Suppressor macrophage (primary cell): ENCODE results near the gene UCP2.
A peak's percentile ranks its signal among the peaks of the same experiment; 100 is the strongest.
"Not testable (repeated sequence)": the region's sequence is repeated elsewhere in the genome, so short reads cannot be mapped to it uniquely, and the experiment has no call there.

Experiments used
- DNase-seq, 4 experiments: peaks; one replicate each; pipeline ENCODE4 v3.0.0-alpha.2; 2020 to 2022

UCP2 gene

DNA sequence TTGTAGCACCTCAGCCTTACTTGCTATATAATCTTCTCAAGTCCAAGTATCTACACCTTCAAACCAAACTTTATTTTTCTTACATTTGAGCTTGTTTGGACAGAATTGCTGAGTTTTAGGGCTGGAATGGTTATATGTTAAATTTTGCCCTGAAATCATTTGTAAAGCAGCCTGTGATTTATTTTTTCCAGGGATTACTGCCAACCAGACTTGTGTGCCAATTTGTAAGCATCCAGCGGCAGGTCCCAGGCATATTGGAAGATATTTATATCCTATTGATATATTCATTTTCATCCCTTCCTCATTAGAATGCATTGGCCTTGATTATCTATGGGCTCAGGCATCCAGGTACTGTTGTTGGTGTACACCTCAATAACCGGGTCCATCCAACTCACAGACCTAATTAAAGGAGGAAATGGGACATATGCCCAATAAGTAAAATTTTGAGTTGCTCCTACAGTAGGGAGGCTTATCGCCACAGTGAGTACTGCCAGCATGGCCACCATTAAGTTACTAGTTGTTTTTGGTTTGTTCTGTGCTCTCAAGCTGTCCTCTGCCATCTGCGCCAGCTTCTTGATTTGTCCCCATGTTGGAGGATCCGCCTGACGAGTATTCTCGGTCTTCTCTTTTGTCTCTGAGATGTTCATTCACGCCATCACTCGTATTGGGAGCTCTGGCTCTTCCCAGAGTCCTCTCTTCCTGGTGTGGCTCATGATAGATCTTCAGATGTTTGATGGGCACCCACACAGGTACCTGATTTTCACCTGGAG lies 41.7 kb downstream of the UCP2 start:
- DNase-seq = no peak

DNA sequence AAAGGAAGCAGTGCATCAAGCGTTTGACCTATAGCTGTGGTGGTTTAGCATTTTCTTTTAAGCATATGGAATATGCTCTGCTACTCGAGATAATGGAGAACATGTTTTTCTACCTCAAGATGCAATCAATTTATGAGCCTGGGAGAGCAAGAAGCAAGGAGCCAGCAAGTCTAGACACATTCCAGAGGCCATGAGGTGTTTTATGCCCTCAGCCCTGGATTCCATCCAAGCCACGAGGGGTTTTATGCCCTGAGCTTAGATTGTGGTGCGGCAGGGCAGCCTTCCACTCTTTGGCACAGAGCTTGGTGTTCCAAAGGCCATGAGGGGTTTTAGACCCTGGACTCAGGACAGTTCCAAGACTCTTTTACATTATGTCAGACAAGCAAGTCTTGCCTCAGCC lies 43.5 kb downstream of the UCP2 start:
- DNase-seq = no peak

DNA sequence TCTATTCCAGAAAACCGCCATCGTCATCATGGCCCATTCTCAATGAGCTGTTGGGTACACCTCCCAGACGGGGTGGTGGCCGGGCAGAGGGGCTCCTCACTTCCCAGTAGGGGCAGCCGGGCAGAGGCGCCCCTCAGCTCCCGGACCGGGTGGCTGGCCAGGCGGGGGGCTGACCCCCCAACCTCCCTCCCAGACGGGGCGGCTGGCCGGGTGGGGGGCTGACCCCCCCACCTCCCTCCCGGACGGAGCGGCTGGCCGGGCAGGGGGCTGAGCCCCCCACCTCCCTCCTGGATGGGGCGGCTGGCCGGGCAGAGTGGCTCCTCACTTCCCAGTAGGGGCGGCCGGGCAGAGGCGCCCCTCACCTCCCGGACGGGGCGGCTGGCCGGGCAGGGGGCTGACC lies 46.6 kb downstream of the UCP2 start:
- DNase-seq = not testable (repeated sequence)

DNA sequence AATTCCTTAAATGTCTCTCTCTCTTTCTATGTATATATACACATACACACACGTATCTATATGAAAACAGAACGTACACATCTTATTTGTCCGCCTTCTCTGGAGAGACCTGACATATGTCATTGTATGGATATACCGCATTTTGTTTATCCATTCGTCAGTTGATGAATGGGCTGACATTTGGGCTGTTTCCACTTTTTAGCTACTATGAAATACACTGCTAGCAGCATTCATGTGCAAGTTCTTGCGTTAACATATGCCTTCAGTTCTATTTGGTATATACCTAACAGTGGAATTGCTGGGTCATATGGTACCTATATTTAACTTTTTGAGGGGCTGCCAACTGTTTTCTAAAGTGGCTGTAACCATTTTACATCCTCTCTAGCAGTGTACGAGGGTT lies 49.9 kb downstream of the UCP2 start:
- DNase-seq = no peak

DNA sequence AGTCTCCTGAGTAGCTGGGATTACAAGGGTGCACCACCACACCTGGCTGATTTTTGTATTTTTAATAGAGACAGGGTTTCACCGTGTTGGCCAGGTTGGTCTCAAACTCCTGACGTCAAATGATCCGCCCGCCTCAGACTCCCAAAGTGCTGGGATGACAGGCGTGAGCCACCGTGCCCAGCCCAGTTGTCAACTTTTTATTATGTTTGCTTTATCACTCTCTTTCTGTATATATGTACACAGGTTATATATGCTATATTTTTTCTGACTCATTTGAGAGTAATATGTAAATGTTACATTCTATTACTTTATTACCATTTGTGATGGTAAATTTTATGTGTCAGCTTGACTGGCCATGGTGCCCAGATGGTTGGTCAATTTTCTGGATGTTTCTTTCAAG lies 50.7 kb downstream of the UCP2 start:
- DNase-seq = no peak

DNA sequence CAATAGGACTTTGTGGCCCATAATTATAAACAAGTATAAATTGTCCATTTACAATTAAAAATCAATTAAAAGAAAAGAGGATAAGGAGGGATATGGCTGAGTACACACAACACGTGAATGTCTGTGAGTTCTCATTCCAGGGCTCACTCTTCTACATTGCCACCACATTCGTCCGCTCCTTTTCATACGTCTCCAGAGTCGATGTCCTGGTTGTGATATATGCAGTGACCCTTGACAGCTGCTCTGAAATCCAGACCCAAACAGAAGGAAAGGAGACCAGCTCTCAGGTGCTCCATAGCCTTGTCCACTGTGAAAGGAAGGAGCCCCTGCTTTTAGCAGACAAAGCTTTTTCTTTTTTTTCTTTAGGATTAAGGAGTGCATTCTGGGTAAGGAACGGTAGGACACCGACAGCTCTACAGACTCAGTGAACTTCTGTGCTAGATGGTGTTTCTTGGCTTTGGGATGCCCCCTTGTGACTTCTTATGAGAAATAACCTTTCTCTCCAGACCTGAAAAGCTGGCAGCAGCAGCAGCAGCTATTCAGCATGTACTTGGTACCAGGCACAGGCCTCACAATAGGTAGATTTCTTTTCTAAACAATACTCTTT lies 51.5 kb downstream of the UCP2 start:
- peak; percentile 35 to 61 (median 55) for DNase-seq

DNA sequence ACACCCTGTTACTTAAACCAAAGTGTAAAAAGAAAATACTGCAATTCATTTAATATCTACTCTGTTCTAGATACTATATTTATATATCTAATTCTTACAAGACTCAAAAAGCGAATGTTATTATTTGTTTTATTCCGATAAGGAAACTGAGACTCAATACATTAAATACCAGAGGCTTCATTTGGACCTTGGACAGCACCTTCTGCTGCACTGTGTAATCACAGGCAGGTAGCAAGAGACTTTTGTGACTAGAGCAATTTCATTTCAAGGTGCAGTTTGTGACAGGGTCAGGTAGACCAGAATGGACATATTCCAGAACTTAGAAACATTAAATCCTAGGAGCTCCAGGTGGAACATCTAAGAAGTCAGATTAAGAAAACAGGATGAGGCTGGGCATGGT lies 53.3 kb downstream of the UCP2 start:
- DNase-seq = no peak
